Natural killer cell treated with Interleukin-12 subunit alpha and Interleukin-12 subunit beta and Interleukin-15 and Interleukin-18, amount 100 ng/mL, for 72 hours (primary cell): Measurements from ENCODE around the gene GRXCR2. TPM values are rescaled to one million over a fixed set of nuclear protein-coding genes. Genes with fewer than 3 reads are reported as not detected.
A peak's percentile ranks its signal among the peaks of the same experiment; 100 is the strongest.

Experiments
- ATAC-seq, 2 donors: fragments of 150-1000 bp; cut with Tn5 transposase in 1 of 2; sonication (Bioruptor Pico), chemical (Tn5 transposase) in 1 of 2; 2 replicates each; pipeline ENCODE4 v1.10.0; 2021
- DNase-seq: peaks from one replicate; pipeline ENCODE4 v3.0.0; 2022; ENCODE audit warnings: low spot score
- H3K27ac Mint-ChIP-seq, 2 donors: 1 replicate in 1 of 2; 2 replicates in 1 of 2; pipeline ENCODE4 v1.8.0; 2022; ENCODE audit warnings: mixed read lengths in 2 of 2, mild to moderate bottlenecking in 1 of 2, moderate library complexity in 1 of 2
- H3K27me3 Mint-ChIP-seq, 2 donors: 1 replicate in 1 of 2; 2 replicates in 1 of 2; pipeline ENCODE4 v1.8.0; 2022; ENCODE audit warnings: mixed read lengths in 2 of 2
- H3K36me3 Mint-ChIP-seq: one replicate; pipeline ENCODE4 v1.8.0; 2022; ENCODE audit warnings: mixed read lengths
- H3K4me1 Mint-ChIP-seq, 2 donors: 1 replicate in 1 of 2; 2 replicates in 1 of 2; pipeline ENCODE4 v1.8.0; 2022; ENCODE audit warnings: low read depth in 2 of 2, mixed read lengths in 2 of 2, mild to moderate bottlenecking in 1 of 2
- H3K4me3 Mint-ChIP-seq: one replicate; pipeline ENCODE4 v1.8.0; 2022; ENCODE audit warnings: mixed read lengths
- H3K9me3 Mint-ChIP-seq: 2 replicates; pipeline ENCODE4 v1.8.0; 2022; ENCODE audit warnings: mixed read lengths
- total RNA-seq, 2 donors: library from RNA; stranded (reverse); gene quantifications; one replicate each; pipeline ENCODE4 v1.2.3, GENCODE V29; 2022

The GRXCR2 gene
- total RNA-seq, 2 donors from 2014 or later, result not detected

- Mint-ChIP-seq H3K9me3 (no peaks in the 10 kb centered on the region), H3K36me3 (no peaks in the 10 kb centered on the region), H3K27ac (no peak overlapping the region), H3K4me1 (no peaks in the 10 kb centered on the region), H3K4me3 (no peak overlapping the region), H3K27me3 (no peaks in the 10 kb centered on the region)
- peak; percentile 9 to 24 for ATAC-seq
- DNase-seq, result no peak
These were observed 60.8 kb downstream of the GRXCR2 start for GRCh38 chr5:145811834-145812625.

Other genes with a start within 250 kb of the GRXCR2 start
- 1 to 10 TPM; 3.3 to 7.9 TPM for gene PRELID2, start 37.7 kb downstream of the GRXCR2 start, total RNA-seq
- under 1 TPM; 0.07 to 0.50 TPM for gene SH3RF2, start 63.6 kb upstream of the GRXCR2 start, total RNA-seq
- gene PLAC8L1, start 232.6 kb upstream of the GRXCR2 start, total RNA-seq, result 1 to 10 TPM in 1 of 2 donors, not detected in 1; 2.5 TPM